Stimulated activated CD8-positive, alpha-beta memory T cell treated with anti-CD3 and anti-CD28 coated beads, Interleukin-2, amount 100 ng/mL, for 1 hour (primary cell): ENCODE measurements around the gene RAB31.
"Not testable (repeated sequence)": the region's sequence is repeated elsewhere in the genome, so short reads cannot be mapped to it uniquely, and the experiment has no call there.

Experiments
- DNase-seq, 2 donors: peaks; one replicate each; pipeline ENCODE4 v3.0.0-alpha.2; 2020; ENCODE audit warnings: low read depth in 2 of 2

The RAB31 gene

GRCh38 chr18:9708057-9708433 lies at the start of gene RAB31:
TSS of gene RAB31 (plus strand) at chr18:9708301. CDS start at chr18:9708406, 105 bp downstream.
- DNase-seq: no peak

- no peak for DNase-seq
Observed at GRCh38 chr18:9659499-9660375, 48.4 kb upstream of the RAB31 start.

- no peak for DNase-seq
Observed at GRCh38 chr18:9661564-9661963, 46.5 kb upstream of the RAB31 start.

- no peak for DNase-seq
Observed at GRCh38 chr18:9663377-9663776, 44.7 kb upstream of the RAB31 start.

GRCh38 chr18:9665314-9665713 lies 42.8 kb upstream of the RAB31 start:
- no peak for DNase-seq

GRCh38 chr18:9666548-9666947 lies 41.6 kb upstream of the RAB31 start:
- DNase-seq: no peak

- no peak for DNase-seq
Observed at GRCh38 chr18:9669016-9669415, 39.1 kb upstream of the RAB31 start.

- DNase-seq: no peak
Observed at GRCh38 chr18:9671214-9671613, 36.9 kb upstream of the RAB31 start.

- no peak for DNase-seq
Observed at GRCh38 chr18:9673296-9674251, 34.5 kb upstream of the RAB31 start.

GRCh38 chr18:9678216-9678615 lies 29.9 kb upstream of the RAB31 start:
- not testable (repeated sequence) for DNase-seq

- DNase-seq: no peak
Observed at GRCh38 chr18:9679125-9679524, 29.0 kb upstream of the RAB31 start.

GRCh38 chr18:9681217-9681616 lies 26.9 kb upstream of the RAB31 start:
- no peak for DNase-seq

- no peak for DNase-seq
Observed at GRCh38 chr18:9682572-9682971, 25.5 kb upstream of the RAB31 start.

- DNase-seq: no peak
Observed at GRCh38 chr18:9683418-9684396, 24.4 kb upstream of the RAB31 start.

GRCh38 chr18:9684881-9685614 lies 23.1 kb upstream of the RAB31 start:
- no peak for DNase-seq

- DNase-seq: no peak
Observed at GRCh38 chr18:9685615-9685890, 22.5 kb upstream of the RAB31 start.

- DNase-seq: no peak
Observed at GRCh38 chr18:9688036-9688741, 19.9 kb upstream of the RAB31 start.

- no peak for DNase-seq
Observed at GRCh38 chr18:9689253-9689652, 18.8 kb upstream of the RAB31 start.

GRCh38 chr18:9690418-9691188 lies 17.5 kb upstream of the RAB31 start:
- no peak for DNase-seq

- DNase-seq: no peak
Observed at GRCh38 chr18:9691235-9691634, 16.9 kb upstream of the RAB31 start.
